Hematopoietic multipotent progenitor cell treated with erythropoietin and hydrocortisone succinate and interleukin-3 and kit ligand, for 17 days (in vitro differentiated cells): Measurements from ENCODE around the gene PXT1.
A peak's percentile ranks its signal among the peaks of the same experiment; 100 is the strongest.
"Not testable (repeated sequence)": the region's sequence is repeated elsewhere in the genome, so short reads cannot be mapped to it uniquely, and the experiment has no call there.

ENCODE experiments used
- DNase-seq: peaks from one replicate; pipeline ENCODE4 v3.0.0-alpha.2; 2015; ENCODE audit warnings: low spot score

Gene PXT1

DNA sequence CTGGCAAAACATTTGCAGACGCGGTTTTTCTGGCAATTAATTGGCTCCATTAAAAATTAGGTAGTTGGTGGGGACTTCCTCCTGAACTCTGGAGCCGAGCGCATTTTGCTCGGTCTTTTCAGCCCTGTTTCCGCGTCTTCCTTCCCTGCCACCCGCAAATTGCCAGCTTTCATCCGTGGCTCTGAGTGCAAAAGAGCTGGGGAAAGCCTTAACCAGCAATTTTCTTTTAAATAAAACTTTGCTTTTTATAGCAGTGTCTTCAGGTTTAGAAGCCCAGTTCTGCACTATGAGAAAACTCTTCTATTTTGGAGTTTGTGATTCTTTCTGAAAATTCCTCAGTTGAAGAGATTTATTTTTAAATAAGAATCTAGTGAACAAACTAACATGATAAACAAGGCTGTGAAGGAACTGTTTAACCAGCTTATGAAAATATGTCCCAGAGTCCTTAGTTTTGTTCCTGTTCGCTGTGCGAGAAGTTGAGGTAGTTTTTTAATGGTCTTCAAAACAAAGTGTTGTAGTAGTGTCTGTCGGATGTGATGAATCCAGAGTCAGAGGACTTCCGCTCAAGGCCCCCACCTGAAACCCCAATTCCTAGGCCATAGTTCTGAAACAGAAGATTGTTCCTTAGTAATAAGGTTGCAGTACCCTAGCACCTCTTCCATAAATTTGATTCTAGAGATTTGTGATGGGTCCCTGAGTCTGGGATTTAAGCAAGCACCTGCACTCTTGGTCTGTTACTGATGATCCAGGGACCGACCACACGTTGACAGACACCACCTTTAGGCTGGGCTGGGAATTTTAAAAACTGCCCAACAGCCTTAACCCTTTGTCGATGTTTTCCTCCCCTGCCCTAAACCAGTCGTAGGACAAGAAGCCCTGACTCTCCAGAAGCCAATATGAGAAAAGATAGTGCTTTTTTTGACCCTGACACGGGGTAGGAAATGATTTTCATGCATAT, 1.1 kb upstream of the PXT1 start:
- peak; percentile 81 for DNase-seq

DNA sequence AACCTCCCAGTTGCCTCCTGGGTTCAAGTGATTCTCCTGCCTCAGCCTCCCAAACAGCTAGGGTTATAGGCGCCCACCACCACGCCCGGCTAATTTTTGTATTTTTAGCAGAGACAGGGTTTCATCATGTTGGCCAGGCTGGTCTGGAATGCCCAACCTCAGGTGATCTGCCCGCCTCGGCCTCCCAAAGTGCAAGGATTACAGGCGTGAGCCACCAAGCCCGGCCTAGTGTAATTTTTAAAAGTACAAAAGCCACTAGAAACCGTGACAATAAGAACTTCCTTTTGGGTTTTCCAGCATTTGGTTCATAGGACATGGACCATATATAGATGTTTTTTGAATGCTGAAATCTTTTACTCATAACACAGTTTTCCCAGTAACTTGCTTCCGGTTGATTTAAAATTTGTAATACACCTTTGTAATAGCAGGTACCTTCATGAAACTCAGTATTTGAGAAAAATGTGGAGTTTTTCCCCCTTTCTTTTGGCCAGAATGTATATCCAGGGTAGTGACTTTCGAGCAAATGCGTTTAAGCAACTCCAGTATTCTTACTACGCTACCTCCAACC, 467 bp downstream of the PXT1 start:
- DNase-seq = no peak

DNA sequence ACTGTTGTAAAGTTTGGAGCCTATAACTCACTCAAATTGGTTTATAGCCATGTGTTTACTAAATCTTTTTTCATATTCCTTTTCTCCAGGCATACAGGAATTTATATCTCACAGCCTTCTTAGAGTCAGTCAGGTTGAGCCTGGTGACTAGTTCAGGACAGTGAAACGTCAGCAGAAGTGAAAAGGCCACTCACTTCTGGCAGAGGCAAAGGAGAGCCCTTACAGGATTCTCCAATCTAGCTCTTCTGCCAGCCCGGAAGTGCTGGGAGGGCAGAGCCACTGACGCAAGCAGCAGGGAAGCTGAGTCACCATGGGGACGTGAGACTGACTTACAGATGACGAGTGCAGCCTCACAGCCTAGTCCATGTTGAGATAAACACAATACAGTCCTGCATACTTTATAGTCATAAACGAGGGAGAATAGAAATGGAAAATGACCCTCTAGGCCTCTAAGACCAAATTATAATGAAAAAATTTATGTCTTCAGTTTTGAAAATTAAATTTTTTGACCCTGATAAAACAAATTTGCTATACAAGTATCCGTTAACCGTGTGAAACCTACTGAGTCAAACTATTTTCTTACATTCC, 1.3 kb downstream of the PXT1 start:
- peak; percentile 98 for DNase-seq

DNA sequence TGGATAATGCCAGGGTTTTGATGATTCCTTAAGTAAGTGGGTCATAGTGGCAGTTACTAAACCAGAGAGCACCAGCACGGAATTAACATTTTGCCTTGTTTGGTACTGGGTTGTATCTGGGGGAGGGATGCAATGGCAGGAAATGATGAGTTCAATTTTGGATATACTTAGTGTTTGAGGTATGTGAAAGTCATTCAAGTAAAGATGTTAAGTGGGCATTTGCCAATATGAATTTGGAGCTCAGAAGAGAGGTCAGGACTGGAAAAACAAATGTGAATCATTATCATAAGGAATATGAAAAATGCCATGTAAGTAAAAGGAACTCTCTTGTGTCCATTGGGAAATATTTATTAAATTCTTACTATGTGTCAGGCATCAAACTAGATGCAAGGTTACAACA, 6.2 kb downstream of the PXT1 start:
- DNase-seq = no peak

DNA sequence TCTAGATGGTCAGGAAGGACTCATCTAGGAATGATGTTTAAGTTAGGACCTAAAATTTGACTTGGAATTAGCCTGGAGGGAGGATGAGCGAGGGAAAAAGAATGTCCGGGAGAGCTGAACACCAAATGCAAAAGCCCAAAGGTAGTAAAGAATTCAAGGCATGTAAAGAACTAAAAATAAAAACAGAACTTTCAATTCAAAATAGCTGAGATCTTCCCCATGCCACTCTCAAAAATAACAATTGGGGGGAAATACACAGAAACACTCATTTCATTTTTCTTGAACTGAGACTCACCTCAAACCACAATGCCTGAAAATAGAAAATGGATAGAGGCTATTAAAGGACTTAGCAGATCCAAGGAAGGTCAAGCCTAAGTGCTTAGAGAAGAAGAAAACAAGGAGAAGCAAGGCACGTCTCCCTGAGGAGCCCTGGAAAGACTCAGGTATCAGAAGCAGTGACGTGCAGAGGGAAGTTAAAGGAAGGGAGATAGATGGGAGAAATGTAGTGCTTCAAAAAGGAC, 10.4 kb downstream of the PXT1 start:
- no peak for DNase-seq

DNA sequence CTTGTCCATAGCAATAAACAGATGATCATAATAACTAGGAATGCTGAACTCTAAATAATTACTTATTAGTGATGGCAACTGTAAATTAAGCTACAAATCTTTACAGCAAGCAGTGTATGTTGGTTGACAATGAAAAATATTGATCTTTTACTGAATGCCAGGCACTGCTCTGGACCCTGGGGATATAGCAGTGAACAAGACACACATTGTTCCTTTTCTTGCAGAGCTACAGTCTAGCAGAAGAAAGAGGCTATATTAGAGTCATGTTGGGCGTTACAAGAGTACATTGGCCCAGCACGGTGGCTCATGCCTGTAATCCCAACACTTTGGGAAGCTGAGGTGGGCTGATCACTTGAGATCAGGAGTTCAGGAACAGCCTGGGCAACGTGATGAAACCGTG, 11.5 kb downstream of the PXT1 start:
- no peak for DNase-seq

DNA sequence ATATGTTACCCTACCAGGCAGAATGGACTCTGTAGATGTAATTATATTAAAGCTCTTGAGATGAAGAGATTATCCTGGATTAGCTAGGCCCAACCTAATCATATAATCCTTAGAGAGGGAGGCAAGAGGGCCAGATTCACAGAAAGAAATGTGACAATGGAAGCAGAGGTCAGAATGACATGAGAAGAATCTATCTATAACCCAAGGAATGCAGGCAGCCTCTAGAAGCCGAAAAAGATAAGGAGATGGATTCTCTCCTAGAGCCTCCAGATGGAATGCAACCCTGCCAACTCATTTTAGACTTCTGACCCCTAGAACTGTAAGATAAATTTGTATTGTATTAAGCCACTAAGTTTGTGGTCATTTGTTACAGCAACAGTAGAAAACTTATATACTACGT, 12.3 kb downstream of the PXT1 start:
- DNase-seq = no peak

DNA sequence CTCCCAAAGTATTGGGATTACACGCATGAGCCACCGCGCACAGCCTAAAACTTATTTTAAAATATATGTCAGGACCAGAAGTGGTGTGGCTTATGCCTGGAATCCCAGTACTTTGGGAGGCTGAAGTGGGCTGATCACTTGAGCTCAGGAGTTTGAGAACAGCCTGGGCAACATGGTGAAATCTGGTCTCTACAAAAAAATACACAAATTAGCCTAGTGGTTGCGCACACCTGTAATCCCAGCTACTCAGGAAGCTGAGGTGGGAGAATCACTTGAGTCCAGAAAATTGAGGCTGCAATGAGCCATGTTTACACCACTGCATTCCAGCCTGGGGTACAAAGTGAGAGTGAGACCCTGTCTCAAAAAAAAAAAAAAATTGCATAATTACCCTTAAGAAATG, 13.7 kb downstream of the PXT1 start:
- peak; percentile 29 for DNase-seq

DNA sequence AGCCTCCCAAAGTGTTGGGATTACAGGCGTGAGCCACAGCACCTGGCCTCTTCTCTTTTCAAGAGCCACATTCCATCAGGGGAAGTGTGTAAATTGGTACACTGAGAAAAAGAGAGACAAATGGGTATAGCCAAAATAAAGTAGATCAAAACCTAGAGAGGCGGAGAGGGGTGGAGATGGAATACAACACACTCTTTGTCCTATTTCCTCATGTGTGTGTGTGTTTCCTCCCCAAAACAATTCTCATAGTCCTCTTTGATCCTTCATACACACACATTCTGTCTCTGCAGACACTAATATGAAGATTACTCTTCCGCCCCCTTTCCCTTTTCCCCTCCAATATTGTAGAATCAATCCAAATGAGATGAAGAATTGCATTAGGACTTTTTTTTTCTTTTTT, 16.0 kb downstream of the PXT1 start:
- no peak for DNase-seq

DNA sequence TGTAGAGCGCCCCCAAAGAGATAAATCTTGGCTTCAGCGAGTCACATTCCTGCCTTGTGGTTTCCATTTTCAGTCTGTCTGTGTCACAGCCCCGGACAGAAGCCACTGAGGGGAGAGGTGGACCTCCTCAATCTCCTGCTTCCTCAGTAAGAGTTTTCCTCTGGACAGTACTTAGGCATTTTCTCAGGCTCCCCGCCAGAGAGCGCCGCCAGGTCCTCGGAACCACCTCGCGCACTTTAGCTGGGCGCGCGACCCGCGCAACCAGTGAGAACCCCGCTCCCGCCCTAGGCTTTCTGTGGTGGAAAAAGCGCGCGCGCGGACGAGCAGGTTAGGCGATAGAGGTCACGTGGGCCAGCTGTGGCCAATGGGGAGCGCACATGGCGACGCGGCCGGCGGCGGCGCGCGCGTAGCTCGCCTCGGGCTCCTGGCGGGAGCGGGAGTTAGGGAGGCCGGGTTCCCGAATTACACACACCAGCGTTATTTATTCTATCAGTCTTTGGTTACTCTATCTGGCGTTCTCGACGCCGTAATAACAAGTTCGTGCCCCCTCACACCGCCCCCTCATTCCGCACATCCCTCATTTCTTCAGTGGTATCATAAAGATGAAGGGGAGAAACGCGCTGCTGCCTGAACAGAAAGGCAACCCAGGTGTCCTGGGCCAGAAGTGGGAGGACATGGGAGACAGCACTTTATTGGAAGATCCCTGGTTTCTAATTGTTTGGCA, 19.4 kb downstream of the PXT1 start:
- DNase-seq = peak; percentile 96

DNA sequence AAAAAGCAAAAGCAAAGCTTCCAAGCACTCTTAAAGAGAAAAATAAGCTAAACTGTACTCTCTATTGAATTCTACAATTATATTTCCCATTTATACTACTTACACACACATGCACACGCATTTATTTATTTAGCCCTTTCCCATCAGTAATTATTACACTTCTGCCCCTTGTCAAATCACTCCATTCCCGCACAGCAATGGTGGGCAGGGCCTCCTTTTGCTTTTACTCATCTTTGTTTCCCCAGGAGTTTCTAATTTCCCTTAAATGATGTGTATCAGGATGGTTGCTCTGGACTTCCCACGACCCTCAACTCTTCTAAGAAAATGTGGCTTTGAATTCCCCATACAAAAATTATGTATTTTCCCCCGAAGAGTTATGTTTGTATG, 19.9 kb downstream of the PXT1 start:
- DNase-seq = no peak

DNA sequence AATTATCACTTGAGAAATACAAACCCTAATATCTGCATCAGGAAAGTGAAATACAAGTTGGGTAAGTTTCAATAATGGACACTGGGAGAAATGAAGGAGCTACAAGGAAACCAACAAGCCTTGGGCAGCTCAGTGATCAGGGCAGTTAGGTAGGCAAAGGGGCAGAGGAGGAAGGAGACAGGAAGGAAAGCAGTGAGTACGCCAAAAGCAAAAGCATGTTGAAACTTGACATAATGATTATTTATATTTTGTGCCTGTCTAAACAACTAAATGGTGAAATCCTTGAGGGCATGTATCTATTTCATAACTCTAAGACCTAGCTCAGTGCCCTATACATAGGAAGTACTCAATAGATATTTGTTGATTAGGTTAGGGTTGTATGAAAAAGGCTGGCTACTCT, 23.3 kb downstream of the PXT1 start:
- no peak for DNase-seq

DNA sequence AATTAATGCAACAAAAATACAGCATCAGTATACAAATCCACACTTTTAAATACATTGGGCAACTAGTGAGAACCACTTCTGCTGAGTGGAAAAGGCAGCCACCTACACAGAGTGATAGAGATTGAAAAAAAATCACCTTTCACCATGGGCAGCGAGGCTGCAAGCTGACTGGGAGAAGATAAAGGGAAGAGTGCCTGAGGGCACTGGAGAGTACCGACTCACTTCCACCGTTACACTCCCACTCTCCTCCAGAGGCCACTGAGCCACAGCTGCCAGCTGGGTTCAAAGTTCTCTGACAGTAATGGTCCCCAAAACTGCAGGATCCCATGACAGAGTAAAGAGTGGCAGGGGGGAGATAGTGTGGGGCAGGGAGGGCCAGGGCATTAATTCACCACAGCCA, 24.1 kb downstream of the PXT1 start:
- no peak for DNase-seq

DNA sequence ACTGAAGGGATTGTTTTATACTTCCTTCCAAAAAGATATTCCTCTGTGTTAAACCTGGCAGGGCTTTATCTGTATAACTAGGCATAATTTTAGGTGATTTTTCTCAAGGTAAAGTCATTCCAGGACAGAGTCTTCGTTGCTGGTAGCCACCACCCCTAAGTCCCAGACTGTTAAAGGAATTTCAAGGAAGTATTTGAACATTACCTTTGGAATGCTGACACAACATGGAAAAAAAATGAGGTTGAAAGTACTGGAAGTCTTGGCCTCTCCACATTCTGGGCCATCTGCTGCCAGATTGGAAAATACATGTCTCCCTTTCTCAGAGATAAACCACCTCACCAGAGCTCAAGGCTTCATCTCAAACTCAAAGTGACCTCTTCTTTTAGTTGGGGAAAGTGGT, 28.2 kb downstream of the PXT1 start:
- no peak for DNase-seq

DNA sequence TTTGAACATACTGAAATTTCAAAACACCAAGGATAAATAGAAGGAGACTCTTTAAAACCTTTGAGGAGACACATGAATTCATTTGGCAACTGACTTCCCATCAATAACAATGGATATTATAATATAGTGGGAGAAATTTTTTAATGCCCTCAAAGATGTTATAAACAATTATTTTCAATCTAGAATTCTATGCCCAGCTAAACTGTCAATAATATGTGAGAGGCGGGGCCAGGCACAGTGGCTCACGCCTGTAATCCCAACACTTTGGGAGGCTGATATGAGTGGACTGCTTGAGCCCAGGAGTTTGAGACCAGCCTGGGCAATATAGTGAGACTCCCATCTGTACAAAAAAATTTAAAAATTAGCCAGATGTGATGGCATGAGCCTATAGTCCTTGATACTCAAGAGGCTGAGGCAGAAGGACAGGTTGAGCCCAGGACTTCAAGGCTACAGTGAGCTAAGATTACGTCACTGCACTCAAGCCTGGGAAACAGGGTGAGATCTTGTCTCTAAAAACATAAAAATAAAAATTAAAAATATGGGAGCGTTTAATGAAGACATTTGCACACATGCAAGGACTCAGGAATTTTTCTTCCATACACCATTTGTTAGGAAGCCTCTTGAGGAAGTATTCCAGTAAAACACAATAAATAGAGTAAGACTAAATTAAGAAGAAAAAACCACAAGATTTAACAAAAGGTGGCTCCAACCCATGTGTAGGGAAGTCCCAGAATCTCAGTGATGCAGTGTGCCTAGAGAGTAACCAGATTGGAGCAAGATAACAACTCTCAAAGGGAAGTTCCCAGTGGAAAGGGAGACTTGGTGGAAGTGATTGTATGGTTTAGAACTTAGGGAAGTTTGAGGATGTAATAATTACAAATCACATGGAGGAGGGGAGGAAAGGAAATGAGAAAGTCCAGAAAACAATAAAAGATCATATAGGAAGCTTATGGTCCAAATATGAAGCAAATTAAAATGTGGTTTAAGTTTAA, 28.9 kb downstream of the PXT1 start:
- no peak for DNase-seq

DNA sequence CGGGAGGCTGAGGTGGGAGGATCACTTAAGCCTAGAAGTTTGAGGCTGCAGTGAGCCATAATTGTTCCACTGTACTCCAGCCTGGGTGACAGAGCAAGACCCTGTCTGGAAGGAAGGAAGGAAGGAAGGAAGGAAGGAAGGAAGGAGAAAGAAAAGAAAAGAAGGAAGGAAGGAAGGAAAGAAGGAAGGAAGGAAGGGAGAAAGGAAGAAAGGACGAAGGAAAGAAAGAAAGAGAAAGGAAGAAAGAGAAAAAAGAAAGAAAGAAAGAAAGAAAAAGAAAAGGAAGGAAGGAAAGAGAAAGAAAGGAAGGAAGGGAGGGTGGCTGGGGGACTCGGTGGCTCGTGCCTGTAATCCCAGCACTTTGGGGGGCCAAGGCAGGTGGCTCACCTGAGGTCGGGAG, 32.9 kb downstream of the PXT1 start:
- DNase-seq = not testable (repeated sequence)

DNA sequence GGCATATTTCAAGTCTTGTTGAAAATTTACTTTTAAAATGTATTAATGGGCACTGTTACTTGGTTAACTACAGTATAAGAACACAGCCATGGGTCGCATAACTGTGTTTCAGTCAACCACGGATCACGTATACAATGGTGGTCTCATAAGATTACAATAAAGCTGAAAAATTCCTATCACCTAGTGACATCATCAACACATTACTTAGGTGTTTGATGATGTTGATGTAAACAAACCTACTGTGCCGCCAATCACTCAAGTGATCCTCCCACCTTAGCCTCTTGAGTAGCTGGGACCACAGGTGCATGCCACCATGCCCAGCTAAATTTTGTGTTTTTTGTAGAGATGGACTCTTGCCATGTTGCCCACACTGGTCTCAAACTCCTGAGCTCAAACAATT, 38.5 kb downstream of the PXT1 start:
- DNase-seq = no peak

DNA sequence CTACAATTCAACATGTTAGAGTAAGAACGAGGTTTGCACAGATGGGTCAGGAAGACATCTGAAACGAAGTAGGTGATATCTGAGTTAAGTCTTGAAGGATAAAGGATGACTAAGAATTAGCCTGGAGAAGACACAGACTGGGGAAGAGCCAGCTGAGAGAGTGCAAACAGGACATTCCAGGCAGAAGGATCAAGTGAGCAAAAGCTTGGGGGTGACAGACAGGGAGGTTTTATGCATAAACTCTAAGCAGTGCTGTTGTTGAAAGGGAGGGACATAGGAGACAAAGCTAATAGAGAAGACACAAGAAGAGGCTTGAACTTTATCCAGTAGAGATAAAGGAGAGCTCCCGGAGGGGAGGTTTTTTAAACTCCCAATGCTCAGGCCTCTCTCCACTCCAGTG, 40.2 kb downstream of the PXT1 start:
- no peak for DNase-seq

DNA sequence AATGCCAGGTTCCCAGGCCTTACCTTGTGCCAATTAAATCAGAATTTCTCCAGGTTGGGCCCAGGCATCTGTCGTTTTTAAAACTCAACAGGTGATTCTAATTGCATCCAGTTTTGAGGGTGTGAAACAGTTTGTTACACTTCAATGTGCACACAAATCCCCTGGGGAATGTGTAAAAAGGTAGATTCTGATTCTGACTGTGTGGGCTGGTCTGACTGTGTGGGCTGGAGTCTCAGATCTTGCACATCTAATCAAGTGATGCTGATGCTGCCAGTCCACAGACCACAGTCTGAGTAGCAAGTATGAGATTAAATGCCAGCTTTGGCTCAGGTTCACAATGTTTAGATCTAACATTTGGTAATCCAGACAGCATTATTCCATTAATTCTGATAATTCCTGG, 42.7 kb downstream of the PXT1 start:
- DNase-seq = no peak

DNA sequence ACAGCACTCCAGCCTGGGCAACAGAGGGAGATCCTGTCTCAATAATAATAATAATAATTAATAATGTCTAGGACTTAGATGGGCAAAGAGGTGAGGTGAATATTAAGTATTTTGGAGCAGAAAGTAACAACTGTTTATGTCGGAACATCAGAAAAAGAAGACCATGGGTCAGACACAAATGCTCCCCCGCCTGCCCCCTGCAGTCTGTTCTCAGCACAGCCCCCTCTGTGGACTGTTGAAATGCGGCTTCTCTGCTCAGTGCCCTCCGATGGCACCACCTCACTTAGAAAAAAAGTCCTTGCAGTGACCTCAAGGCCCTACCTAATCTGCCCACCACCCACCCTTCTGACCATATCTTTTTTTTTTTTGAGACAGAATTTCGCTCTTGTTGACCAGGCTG, 50.0 kb downstream of the PXT1 start:
- no peak for DNase-seq

DNA sequence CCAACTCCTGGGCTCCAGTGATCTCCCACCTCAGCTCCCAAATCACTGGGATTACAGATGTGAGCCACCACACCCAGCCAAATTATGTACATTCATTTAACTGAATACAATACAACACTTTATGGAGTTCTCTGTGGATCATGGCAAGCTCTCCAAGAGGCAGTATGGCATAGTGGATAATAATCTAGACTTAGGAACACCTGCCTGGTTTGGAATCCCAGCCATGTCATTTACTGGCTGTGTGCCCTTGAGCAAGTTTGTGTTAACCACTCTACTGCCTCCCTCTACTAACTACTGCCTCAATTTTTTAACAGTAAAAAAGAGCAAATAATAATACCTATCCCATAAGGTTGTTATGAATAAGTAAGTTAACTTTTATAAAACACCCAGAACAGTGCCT, 53.3 kb downstream of the PXT1 start:
- DNase-seq = no peak
